HEK293 (cell line): ENCODE measurements around the gene HOXA6.
A peak's percentile ranks its signal among the peaks of the same experiment; 100 is the strongest.

Experiments
- BCL11A ChIP-seq: fragments of 450-650 bp; formaldehyde crosslinking; IDR thresholded peaks from 2 replicates; pipeline ENCODE4 v1.5.1; 2016; ENCODE audit warnings: low read depth, missing biosample characterization, missing genetic modification characterization
- BCL6B ChIP-seq: fragments of 450-650 bp; formaldehyde crosslinking; IDR thresholded peaks from 2 replicates; pipeline ENCODE4 v1.5.1; 2017; ENCODE audit warnings: missing biosample characterization, missing genetic modification characterization
- FEZF1 ChIP-seq: fragments of 450-650 bp; formaldehyde crosslinking; IDR thresholded peaks from 2 replicates; pipeline ENCODE4 v1.5.1; 2016; ENCODE audit warnings: missing biosample characterization, missing genetic modification characterization
- GLI2 ChIP-seq: fragments of 450-650 bp; formaldehyde crosslinking; IDR thresholded peaks from 2 replicates; pipeline ENCODE4; 2017; ENCODE audit warnings: missing biosample characterization, missing genetic modification characterization, low read depth, borderline replicate concordance
- IKZF3 ChIP-seq: fragments of 450-650 bp; IDR thresholded peaks from 2 replicates; pipeline ENCODE4 v1.5.0; 2018; ENCODE audit warnings: missing biosample characterization, mild to moderate bottlenecking, missing genetic modification characterization, moderate library complexity
- KLF10 ChIP-seq: fragments of 450-650 bp; IDR thresholded peaks from 2 replicates; pipeline ENCODE4 v1.5.1; 2018; ENCODE audit warnings: missing biosample characterization, mild to moderate bottlenecking, missing genetic modification characterization
- MZF1 ChIP-seq: fragments of 450-650 bp; formaldehyde crosslinking; IDR thresholded peaks from 2 replicates; pipeline ENCODE4 v1.5.1; 2017; ENCODE audit warnings: missing biosample characterization, missing genetic modification characterization, borderline replicate concordance
- OSR2 ChIP-seq: fragments of 450-650 bp; formaldehyde crosslinking; IDR thresholded peaks from 2 replicates; pipeline ENCODE4 v1.5.1; 2016; ENCODE audit warnings: missing biosample characterization, missing genetic modification characterization
- PRDM4 ChIP-seq: fragments of 450-650 bp; formaldehyde crosslinking; IDR thresholded peaks from 2 replicates; pipeline ENCODE4 v1.5.1; 2017; ENCODE audit warnings: missing biosample characterization, missing genetic modification characterization
- PRDM6 ChIP-seq: fragments of 450-650 bp; formaldehyde crosslinking; IDR thresholded peaks from 2 replicates; pipeline ENCODE4 v1.5.1; 2017; ENCODE audit warnings: missing biosample characterization, missing genetic modification characterization
- SP7 ChIP-seq: fragments of 450-650 bp; formaldehyde crosslinking; IDR thresholded peaks from 2 replicates; pipeline ENCODE4 v1.5.1; 2016; ENCODE audit warnings: missing biosample characterization, missing genetic modification characterization
- WT1 ChIP-seq: fragments of 450-650 bp; formaldehyde crosslinking; IDR thresholded peaks from 2 replicates; pipeline ENCODE4 v1.5.1; 2016; ENCODE audit warnings: missing biosample characterization, missing genetic modification characterization
- ZBTB17 ChIP-seq: fragments of 450-650 bp; formaldehyde crosslinking; IDR thresholded peaks from 2 replicates; pipeline ENCODE4 v1.5.1; 2016; ENCODE audit warnings: missing biosample characterization, missing genetic modification characterization
- ZBTB44 ChIP-seq: fragments of 450-650 bp; IDR thresholded peaks from 2 replicates; pipeline ENCODE4 v1.5.1; 2018; ENCODE audit warnings: missing biosample characterization, mild to moderate bottlenecking, missing genetic modification characterization
- ZBTB8A ChIP-seq: fragments of 450-650 bp; formaldehyde crosslinking; IDR thresholded peaks from 2 replicates; pipeline ENCODE4 v1.5.1; 2016; ENCODE audit warnings: missing biosample characterization, missing genetic modification characterization
- ZNF148 ChIP-seq: fragments of 450-650 bp; formaldehyde crosslinking; IDR thresholded peaks from 2 replicates; pipeline ENCODE4 v1.5.0; 2017; ENCODE audit warnings: missing biosample characterization, missing genetic modification characterization, borderline replicate concordance
- ZNF155 ChIP-seq: fragments of 450-650 bp; formaldehyde crosslinking; IDR thresholded peaks from 2 replicates; pipeline ENCODE4 v1.5.1; 2016; ENCODE audit warnings: missing biosample characterization, missing genetic modification characterization
- ZNF19 ChIP-seq: fragments of 450-650 bp; formaldehyde crosslinking; IDR thresholded peaks from 2 replicates; pipeline ENCODE4; 2016; ENCODE audit warnings: missing biosample characterization, missing genetic modification characterization, low read depth
- ZNF292 ChIP-seq: fragments of 450-650 bp; formaldehyde crosslinking; IDR thresholded peaks from 2 replicates; pipeline ENCODE4 v1.5.1; 2016; ENCODE audit warnings: low read depth, missing biosample characterization, missing genetic modification characterization, borderline replicate concordance
- ZNF335 ChIP-seq: fragments of 450-650 bp; formaldehyde crosslinking; conservative IDR thresholded peaks from 2 replicates; pipeline ENCODE4 v1.5.1; 2016; ENCODE audit warnings: missing biosample characterization, missing genetic modification characterization
- ZNF366 ChIP-seq: fragments of 450-650 bp; formaldehyde crosslinking; conservative IDR thresholded peaks from 2 replicates; pipeline ENCODE4 v1.5.1; 2016; ENCODE audit warnings: missing biosample characterization, missing genetic modification characterization
- ZNF433 ChIP-seq: fragments of 450-650 bp; formaldehyde crosslinking; IDR thresholded peaks from 2 replicates; pipeline ENCODE4 v1.5.1; 2016; ENCODE audit warnings: missing biosample characterization, missing genetic modification characterization, low read depth
- ZNF561 ChIP-seq: fragments of 450-650 bp; IDR thresholded peaks from 2 replicates; pipeline ENCODE4 v1.5.1; 2018; ENCODE audit warnings: missing biosample characterization, missing genetic modification characterization, borderline replicate concordance
- ZNF596 ChIP-seq: fragments of 450-650 bp; IDR thresholded peaks from 2 replicates; pipeline ENCODE4 v1.5.0; 2018; ENCODE audit warnings: missing biosample characterization, mild to moderate bottlenecking, missing genetic modification characterization, moderate library complexity
- ZNF600 ChIP-seq: fragments of 450-650 bp; formaldehyde crosslinking; IDR thresholded peaks from 2 replicates; pipeline ENCODE4 v1.5.1; 2016; ENCODE audit warnings: missing biosample characterization, missing genetic modification characterization
- ZNF658 ChIP-seq: fragments of 450-650 bp; formaldehyde crosslinking; IDR thresholded peaks from 2 replicates; pipeline ENCODE4; 2016; ENCODE audit warnings: missing biosample characterization, missing genetic modification characterization
- ZNF843 ChIP-seq: fragments of 450-650 bp; formaldehyde crosslinking; IDR thresholded peaks from 2 replicates; pipeline ENCODE4 v1.5.1; 2016; ENCODE audit warnings: missing biosample characterization, missing genetic modification characterization
- ZSCAN16 ChIP-seq: fragments of 450-650 bp; formaldehyde crosslinking; IDR thresholded peaks from 2 replicates; pipeline ENCODE4 v1.5.1; 2016; ENCODE audit warnings: missing biosample characterization, missing genetic modification characterization
- ZSCAN30 ChIP-seq: fragments of 450-650 bp; IDR thresholded peaks from 2 replicates; pipeline ENCODE4 v1.5.1; 2018; ENCODE audit warnings: missing biosample characterization, mild to moderate bottlenecking, missing genetic modification characterization, moderate library complexity
- ZXDB ChIP-seq: fragments of 450-650 bp; formaldehyde crosslinking; IDR thresholded peaks from 2 replicates; pipeline ENCODE4 v1.5.1; 2016; ENCODE audit warnings: missing biosample characterization, missing genetic modification characterization

HOXA6 gene

GRCh38 chr7:27116031-27116961, 31.3 kb downstream of the HOXA6 start (continued):
- TF ChIP-seq ZNF335 (tag by site-specific recombination) (peak; percentile 59), ZSCAN16 (tag by site-specific recombination) (0 out of 2 replicates have a peak, but pooled peaks have one; percentile 62), ZNF433 (no peak), BCL6B (peak; percentile 91), ZSCAN30 (peak; percentile 99), ZXDB (tag by site-specific recombination) (peak; percentile 64), ZNF19 (tag by site-specific recombination) (no peak), GLI2 (0 out of 2 replicates have a peak, but pooled peaks have one; percentile 44), ZNF600 (tag by site-specific recombination) (0 out of 2 replicates have a peak, but pooled peaks have one; percentile 7), ZNF292 (no peak), ZNF155 (no peak), PRDM4 (tag by site-specific recombination) (peak; percentile 79), MZF1 (tag by site-specific recombination) (peak; percentile 30; the same call in 1 of the 2 replicates), PRDM6 (tag by site-specific recombination) (peak; percentile 99), SP7 (tag by site-specific recombination) (peak; percentile 96), ZNF148 (tag by site-specific recombination) (no peak), ZBTB44 (tag by site-specific recombination) (peak; percentile 57; the same call in 1 of the 2 replicates), ZNF596 (tag by site-specific recombination) (peak; percentile 65), ZNF843 (peak; percentile 85), BCL11A (tag by site-specific recombination) (peak; percentile 16; the same call in 1 of the 2 replicates), KLF10 (tag by site-specific recombination) (peak; percentile 56; the same call in 1 of the 2 replicates), FEZF1 (tag by site-specific recombination) (peak; percentile 89), ZNF658 (tag by site-specific recombination) (no peak), ZNF561 (tag by site-specific recombination) (0 out of 2 replicates have a peak, but pooled peaks have one; percentile 62), ZBTB17 (tag by site-specific recombination) (peak; percentile 73), WT1 (tag by site-specific recombination) (peak; percentile 79), OSR2 (tag by site-specific recombination) (peak; percentile 80), IKZF3 (tag by site-specific recombination) (peak; percentile 62), ZNF366 (peak; percentile 72), ZBTB8A (tag by site-specific recombination) (peak; percentile 62; the same call in 1 of the 2 replicates)
